Measurements from ENCODE around the gene LTBR.

DNA sequence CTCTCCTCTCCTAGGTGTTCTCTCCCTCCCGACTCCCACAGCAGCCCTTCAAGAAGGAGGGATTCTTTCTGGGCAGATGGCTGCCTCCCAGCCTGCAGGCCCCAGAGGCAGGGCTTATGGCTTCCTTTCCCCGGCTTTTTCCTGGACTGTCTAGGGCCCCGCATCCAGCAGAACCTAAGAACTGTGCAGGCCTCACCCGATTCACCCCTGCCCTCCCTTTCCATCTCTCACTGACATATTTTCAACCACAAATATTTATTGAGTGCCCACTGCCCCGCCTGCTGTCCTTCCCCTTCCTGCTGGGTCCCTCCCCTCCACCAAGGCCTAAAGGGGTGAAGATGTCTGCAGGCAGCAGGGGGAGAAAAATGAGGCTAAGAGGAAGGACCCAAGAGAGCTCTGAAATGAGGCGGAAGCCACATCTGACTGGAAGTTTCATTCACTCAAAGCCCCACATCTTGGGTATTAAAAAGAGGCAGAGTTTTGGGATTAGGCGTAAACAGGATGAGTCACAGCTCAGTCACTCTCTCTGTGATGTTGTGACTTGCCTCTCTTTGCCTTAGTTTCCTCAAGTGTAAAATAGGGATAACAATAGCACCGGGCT, 11.5 kb upstream of the LTBR start:
- TF ChIP-seq CTCF (conservative IDR thresholded peaks at IDR 0.05), result no peak
- no peak for TF ChIP-seq EZH2 (IDR thresholded peaks at IDR 0.05; ENCODE audit: low read depth)
